HG03432 (cell line): ENCODE results near the gene JAZF1.

Source experiments
- ATAC-seq: cut with Tn5 transposase; IDR thresholded peaks from one replicate; pipeline ENCODE4 v1.9.1; 2021; ENCODE audit warnings: mild to moderate bottlenecking, moderate library complexity; ENCODE audit not compliant: unreplicated experiment

The JAZF1 gene

DNA sequence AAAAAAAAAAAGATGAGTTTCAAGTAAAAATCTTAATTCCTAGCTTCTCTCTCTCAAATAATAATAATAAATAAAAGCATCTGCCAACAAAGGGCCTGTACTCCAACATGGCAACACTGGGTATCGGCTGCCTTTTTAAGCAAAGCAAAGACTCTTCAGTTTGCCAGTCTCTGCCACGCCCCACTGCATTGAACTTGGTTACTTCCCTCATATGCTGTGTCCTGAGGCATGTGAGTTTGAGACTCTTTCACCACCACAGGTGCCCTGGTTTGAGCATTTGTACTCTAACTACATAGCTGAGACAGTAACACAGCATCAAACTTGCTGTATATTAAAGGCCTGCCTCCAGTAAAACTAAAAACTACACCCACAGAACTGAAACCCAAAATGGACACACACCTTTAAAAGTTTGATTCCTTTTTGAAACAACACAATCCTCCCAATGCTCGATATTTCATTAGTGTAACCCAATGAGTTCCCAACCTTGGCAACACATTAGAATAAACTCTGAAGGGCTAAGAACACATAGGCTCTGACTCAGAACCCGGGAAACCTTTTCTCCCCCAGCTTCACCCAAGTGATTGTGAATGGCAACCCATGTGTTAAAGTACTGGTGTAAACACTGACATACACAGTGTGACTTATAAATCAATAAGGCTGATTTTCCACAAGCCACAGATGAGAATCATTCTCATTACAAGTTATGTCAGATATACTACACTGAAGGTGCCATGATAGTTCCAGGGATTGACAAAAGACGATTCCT, 12.0 kb downstream of the JAZF1 start:
- ATAC-seq, result no peak

DNA sequence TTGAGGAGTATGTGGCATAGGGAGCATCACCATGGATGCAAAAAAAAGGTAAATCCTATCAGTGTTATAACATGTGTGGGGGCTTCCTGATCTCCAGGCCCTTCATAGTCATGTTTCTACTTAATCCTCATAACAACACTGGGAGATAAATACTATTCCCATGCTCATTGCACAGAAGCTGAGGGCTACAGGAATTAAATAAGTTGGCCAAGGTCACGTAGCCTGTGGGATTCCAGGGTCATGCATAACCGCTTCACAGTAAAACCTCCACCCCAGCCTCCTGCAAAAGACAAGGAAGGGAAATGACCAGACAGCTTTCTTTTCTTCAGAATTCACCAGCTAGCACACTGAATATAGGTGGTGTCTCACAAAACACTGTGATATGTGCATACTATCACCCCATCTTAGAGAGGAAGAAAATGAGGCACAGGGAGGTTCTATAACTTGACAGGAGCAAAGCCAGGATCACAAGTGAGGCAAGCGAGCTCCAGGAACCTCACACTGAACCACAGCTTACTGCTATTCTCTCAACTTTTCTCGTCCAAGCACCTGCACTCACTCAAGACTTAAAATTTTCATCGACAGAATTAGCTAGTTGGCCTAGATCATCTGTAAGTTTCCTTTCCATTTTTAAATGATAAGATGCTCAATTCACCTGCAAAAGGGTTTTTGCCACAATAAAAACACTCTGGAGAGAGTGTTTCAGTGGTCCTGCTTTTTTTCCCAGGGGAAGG, 13.4 kb downstream of the JAZF1 start:
- ATAC-seq, result no peak

DNA sequence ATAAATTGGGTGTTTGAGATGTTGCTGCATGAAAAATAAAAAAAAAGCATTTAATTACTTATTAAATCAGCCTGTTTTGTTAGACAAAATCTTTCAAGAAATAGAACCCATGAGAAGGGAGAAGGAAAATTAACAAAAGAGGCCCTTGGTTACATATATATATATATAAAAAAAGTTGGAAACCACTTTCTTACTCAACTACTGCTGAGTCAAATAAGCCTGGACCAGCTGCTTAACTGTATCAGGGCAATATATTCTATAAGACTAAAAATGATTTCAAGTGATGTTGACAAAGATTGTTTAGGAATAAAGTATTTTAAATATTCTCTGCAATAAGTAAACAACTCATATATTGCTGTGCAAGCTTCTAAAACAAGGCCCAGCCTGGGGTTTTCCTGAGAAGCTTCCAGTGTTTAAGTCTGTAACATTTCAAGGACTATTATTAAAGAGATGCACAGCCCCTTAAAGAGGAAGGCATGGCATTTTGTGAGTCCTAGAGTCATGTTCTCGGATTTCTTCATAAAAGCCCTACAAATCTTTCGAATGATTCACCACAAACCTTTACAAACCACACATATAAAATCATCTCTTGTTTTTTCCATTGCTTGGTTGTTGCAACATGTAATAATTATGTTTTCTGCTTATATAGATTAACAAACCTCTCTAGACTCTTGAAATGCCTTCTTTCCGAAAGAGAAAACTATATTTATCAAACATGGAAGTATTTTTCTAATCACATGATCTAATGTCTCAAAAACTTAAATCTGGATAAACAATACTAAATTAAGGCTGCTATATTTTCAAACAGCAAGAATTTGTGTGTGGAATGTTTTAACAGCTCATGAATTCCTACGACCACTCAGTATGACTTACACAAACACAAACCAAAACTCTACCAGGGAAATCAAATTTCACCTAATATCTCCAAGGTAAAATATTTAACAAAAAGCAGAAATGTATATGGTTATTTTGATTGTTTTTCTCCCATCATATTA, 14.3 kb downstream of the JAZF1 start:
- ATAC-seq, result no peak

DNA sequence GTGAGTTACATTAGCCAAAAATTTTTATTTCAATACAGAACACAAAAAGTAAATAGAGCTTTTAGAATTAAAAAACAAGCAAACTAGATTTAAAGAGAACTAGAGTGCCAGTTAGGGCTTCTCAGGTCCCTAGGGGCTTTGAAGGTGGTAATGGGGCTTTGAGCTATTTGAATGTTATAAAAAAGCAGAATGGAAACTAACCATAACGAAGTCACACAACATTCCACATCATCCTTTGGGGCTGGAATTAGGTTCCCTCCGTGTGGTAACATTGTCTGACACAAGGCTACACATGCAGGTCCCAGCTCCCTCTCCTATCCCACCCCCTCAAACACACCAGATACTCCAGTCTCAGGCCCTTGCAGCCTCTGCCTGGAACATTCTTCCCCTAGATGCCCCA, 15.3 kb downstream of the JAZF1 start:
- ATAC-seq, result no peak

DNA sequence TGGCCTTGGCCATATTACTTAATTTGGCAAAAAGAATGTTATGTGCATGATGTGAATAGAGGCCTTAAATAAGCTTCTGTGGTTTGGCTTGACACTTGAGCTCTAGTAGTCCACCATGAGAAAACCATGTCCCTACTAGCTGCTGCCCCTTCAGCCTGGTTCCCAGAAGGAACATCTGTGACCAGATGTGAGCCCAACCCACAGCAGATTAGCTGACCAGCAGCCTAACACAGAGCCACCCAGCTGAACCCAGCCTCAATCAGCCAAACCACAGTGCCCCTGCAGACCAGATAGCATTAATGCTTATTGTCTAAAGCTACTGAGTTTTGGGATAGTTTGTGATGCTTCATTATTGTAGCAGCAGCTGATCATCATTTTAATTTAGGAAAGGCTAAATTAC, 16.6 kb downstream of the JAZF1 start:
- ATAC-seq, result no peak

DNA sequence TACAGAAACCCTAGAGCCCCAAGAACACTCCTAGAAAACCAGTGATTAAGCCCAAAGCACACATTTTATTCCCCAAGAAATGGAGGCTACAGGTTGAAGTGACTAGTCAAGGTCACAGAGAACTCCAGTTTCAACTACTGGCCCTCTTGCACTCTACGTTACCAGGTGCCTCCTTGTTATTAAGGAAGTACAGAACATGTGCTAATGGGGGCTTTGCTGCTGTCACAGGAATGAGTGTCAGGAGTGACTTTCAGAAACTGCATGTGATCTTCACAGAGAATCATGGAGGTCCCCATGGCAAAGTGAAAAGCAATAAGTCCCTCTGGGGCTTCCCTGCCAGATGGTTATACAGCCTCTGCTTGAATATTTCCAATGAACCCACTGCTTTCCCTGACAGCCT, 19.3 kb downstream of the JAZF1 start:
- ATAC-seq, result no peak

DNA sequence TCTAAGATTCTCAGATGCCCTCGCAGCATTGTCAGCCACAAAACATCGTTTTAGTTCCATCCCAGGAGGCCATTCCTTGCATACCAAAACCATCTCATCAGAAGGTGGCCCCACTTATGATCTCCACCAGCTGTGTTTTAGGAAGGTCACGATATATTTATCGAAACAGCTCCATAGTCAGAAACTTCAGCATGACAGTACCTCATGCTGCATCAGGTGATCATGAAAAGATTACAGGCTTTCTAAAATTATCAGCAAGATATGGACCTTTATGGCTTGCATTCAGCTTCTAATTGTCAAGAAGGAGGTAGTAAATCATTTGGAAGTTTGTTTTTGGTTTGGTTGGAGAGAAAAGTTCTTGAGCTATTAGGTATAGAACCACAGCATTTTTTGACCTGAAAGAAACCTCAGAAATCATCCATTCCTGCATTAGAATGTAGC, 20.0 kb downstream of the JAZF1 start:
- ATAC-seq, result no peak

DNA sequence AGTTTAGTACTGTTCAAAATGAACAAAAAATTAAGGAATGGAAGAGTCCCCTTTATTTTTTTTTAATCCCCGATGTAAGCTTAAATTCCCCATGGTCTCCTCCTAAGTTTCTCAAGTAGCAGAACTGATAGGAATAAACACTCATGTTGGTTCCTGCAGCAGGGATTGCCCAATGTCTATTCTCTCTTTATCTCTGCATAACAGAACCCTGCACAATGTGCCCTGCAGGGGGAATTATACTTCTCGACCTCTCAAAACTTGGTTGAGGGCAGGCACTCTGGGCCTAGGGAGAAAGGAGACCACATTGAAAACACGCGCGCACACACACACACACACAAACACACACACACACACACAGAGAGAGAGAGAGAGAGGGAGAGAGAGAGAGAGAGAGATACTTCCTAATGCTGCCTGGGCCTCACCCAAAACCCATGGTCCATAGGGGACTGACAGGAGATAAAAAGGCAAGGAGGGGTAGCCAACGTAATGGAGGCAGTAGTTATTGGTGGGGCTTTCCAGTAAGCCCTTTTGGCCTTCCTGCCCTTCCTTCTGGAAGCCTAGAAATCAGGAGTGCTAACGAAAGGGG, 22.7 kb downstream of the JAZF1 start:
- no peak for ATAC-seq

DNA sequence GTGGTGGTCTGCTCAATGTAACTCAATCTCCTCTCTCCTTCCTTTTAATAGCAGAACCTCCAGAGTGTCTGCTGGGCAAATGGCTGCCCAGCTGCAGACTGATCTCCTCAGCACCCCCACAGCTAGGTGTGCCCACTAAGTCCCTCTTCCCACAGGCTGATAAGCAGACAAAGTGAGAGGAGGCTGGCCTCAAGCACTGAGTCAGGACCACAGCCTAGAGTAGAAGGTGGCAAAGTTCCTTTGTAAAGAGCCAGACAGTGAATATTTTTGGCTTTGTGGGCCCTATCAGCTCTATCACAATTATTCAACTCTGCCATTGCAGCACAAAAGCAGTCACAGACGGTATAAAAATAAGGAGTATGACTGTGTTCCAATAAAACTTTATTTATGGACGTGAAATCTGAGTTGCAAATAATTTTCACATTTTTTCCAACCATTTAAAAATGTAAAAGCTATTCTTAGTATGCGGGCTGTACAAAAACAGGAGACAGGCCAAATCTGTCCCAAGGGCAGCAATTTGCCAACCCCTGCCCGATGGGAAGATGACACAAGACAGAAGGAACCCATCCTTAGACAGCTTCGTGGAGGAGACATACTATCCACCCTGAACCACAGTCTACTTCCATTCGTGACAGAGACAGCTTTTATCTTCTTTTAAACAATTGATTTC, 23.4 kb downstream of the JAZF1 start:
- no peak for ATAC-seq

DNA sequence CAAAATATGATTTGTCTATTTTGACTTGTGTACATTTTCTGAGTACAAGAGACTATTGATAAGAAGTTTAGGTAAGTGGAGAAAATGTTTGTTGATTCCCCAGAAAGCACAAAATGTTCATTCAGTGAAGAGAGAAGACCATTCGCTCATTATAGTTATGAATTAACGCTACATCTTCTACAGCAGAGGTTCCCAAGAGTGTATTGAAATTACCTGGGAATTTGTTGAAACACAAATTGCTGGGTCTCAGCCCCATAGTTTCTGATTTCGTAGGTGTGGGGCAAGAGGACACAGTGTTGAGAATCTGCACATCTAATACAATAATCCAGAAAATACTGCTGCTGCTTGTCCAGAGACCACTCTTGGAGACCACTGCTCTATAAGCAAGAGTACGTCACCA, 24.2 kb downstream of the JAZF1 start:
- ATAC-seq, result no peak

DNA sequence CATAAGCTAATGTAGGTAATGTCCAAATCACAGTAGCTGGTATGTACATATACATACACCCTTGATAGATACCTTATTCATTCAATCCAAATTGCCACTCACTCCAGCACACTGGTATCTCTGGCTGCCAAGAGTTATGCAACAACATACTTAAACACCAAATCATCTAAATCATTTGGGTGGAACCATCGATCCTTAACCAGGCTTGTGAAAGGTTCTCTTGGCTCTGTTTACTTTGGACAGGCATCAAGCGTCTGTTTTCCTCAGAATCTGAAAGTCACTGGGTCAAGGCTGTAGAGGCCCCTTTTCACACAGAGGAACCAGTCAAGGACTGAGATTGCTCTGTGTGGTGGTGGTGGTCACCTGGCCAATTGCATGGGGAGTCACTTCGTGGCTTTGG, 24.6 kb downstream of the JAZF1 start:
- no peak for ATAC-seq

DNA sequence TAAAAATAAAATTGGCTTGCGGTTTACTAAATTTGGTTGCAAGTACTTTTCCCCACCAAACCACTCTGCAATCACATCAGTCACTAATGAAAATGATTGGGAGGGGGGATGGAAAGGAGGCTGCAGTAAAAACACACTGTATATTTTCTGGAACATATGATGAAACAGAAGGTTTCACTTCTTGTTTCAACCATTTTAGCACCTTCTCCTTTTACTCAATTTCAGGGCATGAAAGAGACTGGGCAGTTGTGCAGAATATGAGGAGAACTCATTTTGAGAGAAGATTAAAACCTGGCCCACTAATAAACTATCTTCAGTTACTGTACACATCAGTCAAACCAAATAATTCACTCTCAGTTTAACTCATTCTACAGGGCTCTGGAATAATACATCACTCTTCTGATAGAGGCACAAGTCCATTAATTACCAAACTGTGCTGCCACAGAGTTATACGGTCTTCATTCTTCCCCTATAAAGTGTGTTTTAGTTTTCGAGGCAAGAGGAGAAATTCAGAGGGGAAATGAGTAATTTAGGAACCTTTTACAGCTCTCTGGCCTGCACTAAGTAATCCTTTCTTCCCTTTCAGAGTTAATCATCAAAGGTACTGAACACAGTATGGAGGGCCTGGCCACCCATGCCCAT, 25.5 kb downstream of the JAZF1 start:
- ATAC-seq, result peak; percentile 82

DNA sequence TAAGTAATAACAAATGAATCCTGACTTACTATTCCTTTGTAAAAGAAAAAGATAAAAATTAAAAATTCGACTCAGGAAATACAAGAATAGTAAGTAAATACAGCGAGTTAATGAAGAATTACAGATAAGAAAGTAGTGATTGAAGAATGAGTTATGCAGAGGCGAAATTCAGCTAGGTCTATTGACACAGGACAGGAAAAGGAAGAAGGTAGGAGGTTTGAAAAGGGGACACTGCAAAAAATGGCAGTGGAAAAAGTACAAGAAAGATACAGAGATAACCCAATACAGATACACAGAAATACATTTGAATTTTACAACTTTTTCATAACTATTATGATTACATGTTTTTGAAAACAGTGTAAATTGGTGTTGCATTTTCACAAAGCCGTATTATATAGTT, 28.0 kb downstream of the JAZF1 start:
- ATAC-seq, result no peak

DNA sequence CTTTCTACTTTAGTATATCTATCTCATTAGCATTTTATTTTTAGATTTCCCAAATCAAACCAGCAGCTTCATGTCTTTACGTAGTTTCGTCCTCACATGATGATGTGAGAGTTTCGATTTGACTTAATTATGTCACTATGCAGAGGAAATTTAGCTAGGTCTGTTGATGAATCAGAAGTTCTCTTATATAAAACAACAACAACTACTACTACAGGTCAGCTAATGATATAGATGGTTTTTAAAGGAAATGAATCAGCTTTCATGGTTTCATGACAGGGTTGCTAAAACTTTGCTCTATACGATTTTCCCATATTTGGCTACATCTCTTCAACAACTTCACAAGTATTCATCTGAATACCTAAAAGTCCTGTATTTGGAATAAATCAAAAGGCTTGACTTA, 28.6 kb downstream of the JAZF1 start:
- peak; percentile 48 for ATAC-seq

DNA sequence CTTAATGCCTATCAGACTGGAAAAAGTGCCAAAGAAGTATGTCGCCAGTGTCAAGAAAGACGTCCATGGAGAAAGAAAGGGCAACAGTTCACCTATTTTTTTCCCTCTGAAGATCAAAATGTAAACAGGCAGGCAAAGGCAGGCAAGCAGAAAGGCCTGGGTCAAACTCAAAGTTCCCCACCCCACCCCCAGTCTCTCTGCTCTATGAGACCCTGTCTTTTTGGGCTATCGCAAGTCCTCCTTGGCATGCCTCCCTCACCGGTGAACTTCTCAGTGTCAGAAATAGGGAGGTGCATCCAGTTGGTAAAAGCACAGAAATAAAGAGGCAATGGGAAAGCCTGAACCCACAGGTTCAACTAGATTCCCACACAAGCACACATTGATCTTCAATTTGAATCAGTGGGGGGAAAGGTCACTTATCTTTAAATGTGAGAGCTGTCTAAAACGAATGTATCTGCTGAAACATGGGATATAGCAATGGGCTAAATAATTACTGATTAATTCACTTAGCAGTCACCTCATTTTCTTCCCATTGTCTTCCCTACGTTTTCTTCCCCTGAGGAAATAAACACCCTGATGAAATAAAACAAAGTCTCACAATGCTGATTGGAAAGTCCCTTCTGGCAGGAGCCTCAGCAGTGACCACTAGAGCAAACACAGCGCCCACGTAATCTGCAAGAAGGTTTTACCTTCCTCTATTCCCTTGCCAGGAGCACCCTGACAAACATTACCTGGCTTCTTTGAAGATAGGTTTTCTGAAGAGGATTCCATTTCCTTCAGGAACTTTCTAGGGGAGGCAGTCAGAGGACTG, 31.1 kb downstream of the JAZF1 start:
- no peak for ATAC-seq

DNA sequence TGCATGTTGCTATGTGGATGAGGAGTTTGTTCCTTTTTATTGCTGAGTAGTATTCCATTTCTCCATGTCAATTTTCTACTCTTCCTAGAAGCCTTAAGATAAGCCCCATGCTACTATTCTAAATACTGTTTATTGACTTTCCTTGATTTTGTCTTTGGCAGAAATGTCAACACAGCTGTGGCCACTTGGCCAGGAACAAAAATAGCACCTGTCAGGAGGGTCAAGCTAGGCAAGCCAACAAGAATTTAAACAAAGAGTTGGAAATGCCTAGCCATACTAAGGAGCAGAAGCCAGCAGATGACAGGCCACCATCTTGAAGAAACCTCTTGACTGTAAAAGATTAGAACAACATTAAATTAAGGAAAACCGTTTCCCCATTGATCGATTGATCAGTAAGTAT, 34.7 kb downstream of the JAZF1 start:
- no peak for ATAC-seq

DNA sequence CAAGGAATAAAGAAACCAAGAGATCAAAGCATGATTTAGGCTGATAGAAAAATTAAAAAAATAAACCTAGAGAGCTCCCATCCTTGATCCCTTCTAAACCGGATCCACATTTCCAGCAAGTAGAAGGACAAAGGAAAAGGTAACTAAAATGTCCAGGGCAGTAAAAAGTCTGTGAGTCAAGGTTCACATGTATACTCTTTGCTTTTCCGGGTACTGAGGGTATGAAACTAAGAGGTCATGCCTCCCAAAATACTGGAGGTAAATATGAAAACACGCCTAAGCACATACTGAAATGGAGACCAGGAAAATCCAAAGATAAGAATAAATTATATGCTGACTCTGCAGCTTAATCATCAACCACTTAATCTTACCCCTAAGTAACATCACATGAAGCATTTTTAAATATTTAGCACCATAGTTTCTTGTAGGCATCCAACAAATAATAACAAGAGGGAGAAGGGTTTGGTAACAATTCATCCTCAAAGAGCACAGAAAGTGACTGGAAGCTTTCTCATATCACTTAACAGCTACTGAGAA, 35.4 kb downstream of the JAZF1 start:
- no peak for ATAC-seq

DNA sequence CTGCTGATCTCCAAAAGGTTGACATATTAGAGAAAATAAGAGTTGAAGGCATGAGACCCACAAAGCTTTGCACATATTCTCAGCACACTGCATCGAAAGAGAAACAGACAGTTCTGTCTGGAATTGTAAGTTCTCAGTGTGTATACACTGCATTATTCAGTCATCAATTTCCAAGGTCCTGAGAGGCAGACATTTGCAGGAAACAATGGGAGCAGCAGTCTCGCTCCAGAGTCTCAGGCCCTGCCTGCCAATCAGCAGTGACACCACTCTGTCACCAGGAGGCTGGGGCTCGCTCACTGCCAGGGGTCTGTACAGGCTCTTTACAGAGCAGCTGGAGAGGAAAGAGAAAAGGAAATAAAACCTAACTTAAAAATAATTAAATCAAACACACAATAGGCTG, 36.3 kb downstream of the JAZF1 start:
- ATAC-seq, result no peak

DNA sequence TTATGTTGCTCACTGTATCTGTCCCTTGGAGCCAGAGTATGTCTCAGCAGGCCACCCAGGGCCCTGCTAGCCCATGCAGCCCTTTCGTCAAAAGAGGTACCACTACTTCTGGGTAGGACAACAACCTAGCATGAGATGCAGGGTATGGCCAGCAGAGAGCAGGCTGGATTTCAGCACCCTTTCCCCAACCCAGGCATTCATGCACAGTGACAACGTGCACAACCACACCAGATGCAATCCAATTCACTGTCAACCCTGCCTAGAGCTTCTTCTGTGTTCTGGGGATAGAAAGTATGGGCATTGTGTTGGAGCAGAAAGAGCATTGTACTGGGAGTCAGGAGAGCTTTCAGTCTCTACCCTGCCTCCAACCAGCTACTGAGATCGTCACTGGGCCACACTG, 37.9 kb downstream of the JAZF1 start:
- ATAC-seq, result no peak
